Renal cortical epithelial cell (primary cell): ENCODE results near the gene NPR1. TPM values are rescaled to one million over a fixed set of nuclear protein-coding genes. Genes with fewer than 3 reads are reported as not detected.
"Not testable (repeated sequence)": the region's sequence is repeated elsewhere in the genome, so short reads cannot be mapped to it uniquely, and the experiment has no call there.

ENCODE experiments used
- DNase-seq: peaks from one replicate; pipeline ENCODE4 v3.0.0-alpha.2; 2011; ENCODE audit warnings: low read depth
- total RNA-seq: library from RNA; depleted of rRNA; stranded (reverse); fragments of >200 nt; gene quantifications from 2 replicates; pipeline ENCODE4 v1.2.3, GENCODE V29; 2014

Gene NPR1
- total RNA-seq, 1 donor from 2014 or later = 39.5 TPM

- no peak for DNase-seq
Observed at GRCh38 chr1:153679337-153680119, 1.0 kb downstream of the NPR1 start.

- DNase-seq = no peak
Observed at GRCh38 chr1:153680120-153680403, 1.6 kb downstream of the NPR1 start.

- no peak for DNase-seq
Observed at GRCh38 chr1:153682730-153683129, 4.2 kb downstream of the NPR1 start.

- no peak for DNase-seq
Observed at GRCh38 chr1:153683854-153684253, 5.4 kb downstream of the NPR1 start.

GRCh38 chr1:153684892-153685291 lies 6.4 kb downstream of the NPR1 start:
- no peak for DNase-seq

- no peak for DNase-seq
Observed at GRCh38 chr1:153685544-153686340, 7.3 kb downstream of the NPR1 start.

- no peak for DNase-seq
Observed at GRCh38 chr1:153687346-153688125, 9.0 kb downstream of the NPR1 start.

GRCh38 chr1:153688276-153688675 lies 9.8 kb downstream of the NPR1 start:
- DNase-seq = no peak

- no peak for DNase-seq
Observed at GRCh38 chr1:153688736-153689328, 10.3 kb downstream of the NPR1 start.

- no peak for DNase-seq
Observed at GRCh38 chr1:153693466-153693865, 15.0 kb downstream of the NPR1 start.

GRCh38 chr1:153696741-153697140 lies 18.3 kb downstream of the NPR1 start:
- peak; percentile 34 for DNase-seq

GRCh38 chr1:153697191-153698019 lies 18.9 kb downstream of the NPR1 start:
- peak; percentile 74 for DNase-seq

GRCh38 chr1:153698020-153698922 lies 19.8 kb downstream of the NPR1 start:
- DNase-seq = no peak

GRCh38 chr1:153698923-153699714 lies 20.6 kb downstream of the NPR1 start:
- DNase-seq = peak; percentile 53

GRCh38 chr1:153699768-153700167 lies 21.3 kb downstream of the NPR1 start:
- no peak for DNase-seq

GRCh38 chr1:153705484-153705883 lies 27.0 kb downstream of the NPR1 start:
- DNase-seq = no peak

- DNase-seq = no peak
Observed at GRCh38 chr1:153711026-153711425, 32.5 kb downstream of the NPR1 start.

- DNase-seq = not testable (repeated sequence)
Observed at GRCh38 chr1:153716211-153716610, 37.7 kb downstream of the NPR1 start.

GRCh38 chr1:153717330-153717729 lies 38.8 kb downstream of the NPR1 start:
- no peak for DNase-seq
